Measurements from ENCODE around the gene NCOA7. TPM values are rescaled to one million over a fixed set of nuclear protein-coding genes. Genes with fewer than 3 reads are reported as not detected.
"Not testable (repeated sequence)": the region's sequence is repeated elsewhere in the genome, so short reads cannot be mapped to it uniquely, and the experiment has no call there.

The NCOA7 gene
- total and polyA plus RNA-seq, 11 donors: 3.8 to 23.1 (median 8.2) TPM

DNA sequence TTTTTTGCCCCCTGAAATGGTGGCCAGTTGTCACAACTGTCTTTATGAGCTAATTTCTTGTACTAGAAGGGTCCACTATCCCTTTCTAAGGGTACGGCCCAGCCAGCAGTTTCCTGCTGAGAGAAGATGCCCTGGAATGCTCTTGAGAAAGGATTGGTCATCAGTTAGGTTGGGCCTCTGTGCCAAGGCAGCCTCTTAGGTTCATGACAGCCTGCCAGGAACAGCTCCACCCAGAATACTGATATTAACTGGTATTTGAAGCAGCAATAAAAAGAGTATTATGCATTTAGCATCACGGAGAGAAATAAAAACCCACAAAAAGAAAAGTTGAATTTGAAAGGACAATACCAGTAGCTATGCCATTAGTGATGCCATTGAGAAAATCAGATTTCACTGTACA lies 156.9 kb downstream of the NCOA7 start:
- Histone ChIP-seq H3K36me3 (no peaks in the 10 kb centered on the region), H3K4me3 (no peak overlapping the region), H3K27me3 (no peaks in the 10 kb centered on the region), H3K27ac (no peak overlapping the region), H3K4me1 (peaks cover 0 to 45% (median 17%) of the 10 kb centered on the region in 12 donors), H3K9me3 (no peaks in the 10 kb centered on the region)
- TF ChIP-seq CTCF (IDR thresholded peaks at IDR 0.05) (no peak), POLR2A (IDR thresholded peaks at IDR 0.05) (no peak)
- peak in 1 of 4 donors; percentile 23 for ATAC-seq
- WGBS, 4 donors: 78 to 87% (median 85%) methylated on average over 2 of the region's 2 CpGs
- DNase-seq: no peak
- intact Hi-C loops (cut with DNase I): no loop called here

DNA sequence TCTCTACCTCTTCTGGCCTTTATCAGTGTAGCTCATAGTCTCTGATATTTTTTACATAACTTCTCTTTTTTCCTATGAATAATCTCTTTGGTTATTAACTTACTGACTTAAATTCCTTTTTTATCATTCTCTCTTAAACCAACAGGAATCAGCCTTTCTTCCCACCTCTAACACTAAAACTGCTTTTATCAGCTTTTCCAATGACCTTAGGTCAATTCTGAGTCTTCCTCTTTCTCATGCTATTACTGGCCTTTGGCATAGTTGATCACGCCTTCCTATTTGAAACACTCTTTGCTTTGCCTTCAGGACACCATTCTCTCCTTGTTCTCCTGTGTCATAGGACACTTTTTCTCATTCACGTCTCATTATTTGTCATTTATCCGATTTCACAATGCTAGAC lies 157.7 kb downstream of the NCOA7 start:
- no peak for TF ChIP-seq CTCF (IDR thresholded peaks at IDR 0.05)
- TF ChIP-seq POLR2A (IDR thresholded peaks at IDR 0.05): no peak
- H3K4me3 ChIP-seq: no peak overlapping the region
- peak overlapping the region in 1 of 12 donors; percentile 33 for H3K27ac ChIP-seq
- H3K36me3 ChIP-seq: no peaks in the 10 kb centered on the region
- 91 to 95% (median 94%) methylated on average over 3 of the region's 3 CpGs for WGBS, 4 donors
- no peak for DNase-seq
- ATAC-seq: no peak
- intact Hi-C loops (cut with DNase I): no loop called here
- no peaks in the 10 kb centered on the region for H3K9me3 ChIP-seq
- no peaks in the 10 kb centered on the region for H3K27me3 ChIP-seq
- H3K4me1 ChIP-seq: peaks cover 0 to 40% (median 17%) of the 10 kb centered on the region in 12 donors

DNA sequence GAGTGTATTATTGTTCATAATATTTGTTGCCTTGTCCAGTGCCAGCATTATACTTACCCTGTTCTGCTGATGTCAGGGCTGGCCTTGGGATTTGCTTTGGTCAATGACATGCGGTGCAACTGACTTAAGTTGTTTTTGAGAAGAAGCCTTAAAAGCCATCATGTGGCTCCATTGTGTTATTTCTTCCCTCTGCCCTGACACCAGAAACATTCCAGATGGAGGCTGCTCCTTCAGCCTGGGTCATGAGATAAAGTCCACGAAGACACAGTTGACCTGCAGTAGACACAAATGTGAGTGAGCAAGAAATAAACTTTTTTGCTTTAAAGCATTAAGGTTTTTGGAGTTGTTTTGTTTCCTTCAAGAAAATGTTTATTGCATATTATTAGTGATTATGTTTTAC lies 158.3 kb downstream of the NCOA7 start:
- Histone ChIP-seq H3K9me3 (no peaks in the 10 kb centered on the region), H3K4me3 (no peak overlapping the region), H3K27ac (no peak overlapping the region), H3K27me3 (no peaks in the 10 kb centered on the region), H3K36me3 (no peaks in the 10 kb centered on the region), H3K4me1 (peaks cover 0 to 33% (median 15%) of the 10 kb centered on the region in 12 donors)
- no peak for TF ChIP-seq CTCF (IDR thresholded peaks at IDR 0.05)
- no peak for TF ChIP-seq POLR2A (IDR thresholded peaks at IDR 0.05)
- intact Hi-C loops (cut with DNase I): no loop called here
- DNase-seq (no peak), ATAC-seq (no peak)
- WGBS, 4 donors: 61 to 73% (median 67%) methylated on average over 2 of the region's 2 CpGs

DNA sequence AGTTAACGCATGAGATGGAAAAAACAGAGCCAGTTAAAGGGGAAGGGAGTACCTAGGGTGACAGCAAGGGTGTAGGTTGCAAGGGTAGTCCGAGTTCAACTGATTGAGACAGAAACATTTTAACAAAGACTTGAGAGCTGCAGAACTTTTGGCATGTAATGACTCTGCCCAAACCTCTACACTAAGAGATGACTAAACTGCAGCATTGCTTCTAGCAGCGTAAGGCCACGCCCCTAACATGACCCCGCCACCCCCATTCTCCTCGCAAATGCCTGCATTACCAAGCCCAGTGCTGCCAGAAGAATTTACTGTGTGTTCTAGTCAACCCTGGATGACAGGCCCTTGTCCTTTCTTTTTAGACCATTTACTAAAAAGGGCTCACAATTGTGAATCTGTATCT lies 159.5 kb downstream of the NCOA7 start:
- TF ChIP-seq CTCF (IDR thresholded peaks at IDR 0.05) (no peak), POLR2A (IDR thresholded peaks at IDR 0.05) (no peak)
- ATAC-seq: no peak
- no peaks in the 10 kb centered on the region for H3K27me3 ChIP-seq
- WGBS, 4 donors: 85 to 90% (median 87%) methylated on average over 6 of the region's 6 CpGs
- peaks cover 0 to 23% (median 4%) of the 10 kb centered on the region in 12 donors for H3K4me1 ChIP-seq
- no peak overlapping the region for H3K27ac ChIP-seq
- H3K9me3 ChIP-seq: no peaks in the 10 kb centered on the region
- no peak for DNase-seq
- no peaks in the 10 kb centered on the region for H3K36me3 ChIP-seq
- intact Hi-C loops (cut with DNase I): loop anchor here in 3 of 10 donors (10.0 kb wide), 2 partner anchors 635 to 645 kb away; partner anchors contain the start of gene HDDC2 (in 2 of the 3)
- no peak overlapping the region for H3K4me3 ChIP-seq

- DNase-seq, H3K4me3 ChIP-seq, H3K27ac ChIP-seq, H3K36me3 ChIP-seq, ATAC-seq, H3K9me3 ChIP-seq, H3K27me3 ChIP-seq: not testable (repeated sequence)
- 75 to 84% (median 78%) methylated on average over 6 of the region's 6 CpGs for WGBS, 4 donors
- intact Hi-C loops (cut with DNase I): loop anchor here in 3 of 10 donors (10.0 kb wide), 2 partner anchors 636 to 646 kb away; partner anchors contain the start of gene HDDC2 (in 2 of the 3)
- peaks cover 0 to 19% (median 1%) of the 10 kb centered on the region in 12 donors for H3K4me1 ChIP-seq
Measured at GRCh38 chr6:125950716-125951115, 160.0 kb downstream of the NCOA7 start.

All from heart left ventricle (tissue), 16 donors.